ENCODE results near the gene NXPE3. TPM values are rescaled to one million over a fixed set of nuclear protein-coding genes. Genes with fewer than 3 reads are reported as not detected.

NXPE3 gene
- total RNA-seq, 1 donor from 2014 or later = 9.4 TPM

DNA sequence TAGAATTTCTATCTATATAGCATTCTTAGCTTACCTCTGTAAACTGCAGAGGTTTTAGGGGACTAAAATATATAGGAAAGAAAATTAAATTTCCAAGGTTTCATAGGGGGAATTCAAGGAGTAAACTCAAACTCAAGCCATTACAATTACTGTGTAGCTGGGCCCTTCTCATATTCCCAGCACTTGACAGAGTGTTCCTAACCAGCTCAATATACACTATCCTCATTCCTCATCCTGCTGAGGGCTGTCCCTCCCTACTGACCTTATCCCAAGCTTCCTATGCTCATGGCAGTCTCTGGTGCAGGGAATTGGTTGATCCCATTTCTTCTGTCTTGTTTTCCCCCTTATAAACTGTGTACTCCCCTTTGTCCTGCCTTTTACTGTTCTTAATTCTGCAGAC lies 33.9 kb downstream of the NXPE3 start:
- H3K27me3 ChIP-seq = no peaks in the 10 kb centered on the region
- Mint-ChIP-seq H3K4me1 (no peaks in the 10 kb centered on the region), H3K27ac (no peak overlapping the region)

DNA sequence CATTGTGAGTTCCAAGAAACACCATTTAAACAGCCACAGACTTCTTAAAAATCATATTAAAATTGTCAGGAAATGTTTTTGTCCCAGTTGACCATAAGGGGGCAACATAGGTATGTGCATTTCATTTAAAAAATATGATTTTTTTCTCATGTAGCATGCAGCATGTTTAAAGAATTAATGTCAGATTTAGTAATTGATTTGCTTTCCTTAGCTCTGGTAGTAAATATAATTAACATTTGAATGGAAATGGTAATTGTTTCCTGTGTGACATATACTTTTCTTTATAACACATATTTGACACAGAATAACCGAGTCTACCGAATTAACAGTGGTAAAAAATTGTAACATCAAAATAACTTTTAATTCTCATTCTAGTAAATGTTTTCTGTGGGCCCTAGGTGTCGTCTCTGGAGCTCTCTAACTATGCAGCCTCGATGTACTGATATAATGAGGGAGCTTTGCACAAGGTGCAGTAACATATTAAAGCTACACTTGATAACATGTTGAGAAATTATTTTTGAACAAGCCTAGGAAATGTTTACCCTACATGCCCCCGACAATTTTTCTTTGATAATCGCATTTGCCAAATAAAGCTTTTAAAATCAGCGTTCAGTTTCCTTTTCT lies 34.9 kb downstream of the NXPE3 start:
- Histone ChIP-seq H3K4me2 (no peak overlapping the region), H4K20me1 (ENCODE audit: low read depth) (no peaks in the 10 kb centered on the region), H3K27ac (no peak overlapping the region), H3K9ac (no peak overlapping the region), H2AFZ (replicated peaks) (no peak overlapping the region), H3K79me2 (ENCODE audit: low read depth) (no peaks in the 10 kb centered on the region), H3K4me3 (no peak overlapping the region), H3K36me3 (no peaks in the 10 kb centered on the region), H3K4me1 (peaks cover 7% of the 10 kb centered on the region), H3K27me3 (no peaks in the 10 kb centered on the region), H3F3A (ENCODE audit: low read depth) (no peaks in the 10 kb centered on the region), H3K9me3 (ENCODE audit: low read depth) (no peaks in the 10 kb centered on the region)
- Mint-ChIP-seq H3K9me3 (no peaks in the 10 kb centered on the region), H3K4me3 (no peak overlapping the region), H3K27ac (no peak overlapping the region), H3K27me3 (ENCODE audit: insufficient read depth, low read depth) (no peaks in the 10 kb centered on the region), H3K4me1 (no peaks in the 10 kb centered on the region), H3K36me3 (no peaks in the 10 kb centered on the region)
- DNase-seq (ENCODE audit: low spot score) = no peak
- TF ChIP-seq, protein P1, sequence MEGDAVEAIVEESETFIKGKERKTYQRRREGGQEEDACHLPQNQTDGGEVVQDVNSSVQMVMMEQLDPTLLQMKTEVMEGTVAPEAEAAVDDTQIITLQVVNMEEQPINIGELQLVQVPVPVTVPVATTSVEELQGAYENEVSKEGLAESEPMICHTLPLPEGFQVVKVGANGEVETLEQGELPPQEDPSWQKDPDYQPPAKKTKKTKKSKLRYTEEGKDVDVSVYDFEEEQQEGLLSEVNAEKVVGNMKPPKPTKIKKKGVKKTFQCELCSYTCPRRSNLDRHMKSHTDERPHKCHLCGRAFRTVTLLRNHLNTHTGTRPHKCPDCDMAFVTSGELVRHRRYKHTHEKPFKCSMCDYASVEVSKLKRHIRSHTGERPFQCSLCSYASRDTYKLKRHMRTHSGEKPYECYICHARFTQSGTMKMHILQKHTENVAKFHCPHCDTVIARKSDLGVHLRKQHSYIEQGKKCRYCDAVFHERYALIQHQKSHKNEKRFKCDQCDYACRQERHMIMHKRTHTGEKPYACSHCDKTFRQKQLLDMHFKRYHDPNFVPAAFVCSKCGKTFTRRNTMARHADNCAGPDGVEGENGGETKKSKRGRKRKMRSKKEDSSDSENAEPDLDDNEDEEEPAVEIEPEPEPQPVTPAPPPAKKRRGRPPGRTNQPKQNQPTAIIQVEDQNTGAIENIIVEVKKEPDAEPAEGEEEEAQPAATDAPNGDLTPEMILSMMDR (IDR thresholded peaks at IDR 0.05) = peak; percentile 65
- no peak for TF ChIP-seq EZH2 (IDR thresholded peaks at IDR 0.05)

More for the DNA sequence above, 33.9 kb downstream of the NXPE3 start:
- H3K4me2 ChIP-seq = no peak overlapping the region
- H3K4me3 ChIP-seq = no peak overlapping the region
- H3K9me3 Mint-ChIP-seq = no peaks in the 10 kb centered on the region
- H3K4me3 Mint-ChIP-seq = no peak overlapping the region
- no peak overlapping the region for H3K27ac ChIP-seq
- H3K36me3 Mint-ChIP-seq = no peaks in the 10 kb centered on the region
- no peaks in the 10 kb centered on the region for H3K27me3 Mint-ChIP-seq (ENCODE audit: insufficient read depth, low read depth)
- H3F3A ChIP-seq (ENCODE audit: low read depth) = no peaks in the 10 kb centered on the region
- H3K9ac ChIP-seq = no peak overlapping the region
- TF ChIP-seq EZH2phosphoT487 (IDR thresholded peaks at IDR 0.05) (no peak), EZH2 (IDR thresholded peaks at IDR 0.05) (no peak)
- TF ChIP-seq, protein P1 (IDR thresholded peaks at IDR 0.05) = no peak
- H4K20me1 ChIP-seq (ENCODE audit: low read depth) = no peaks in the 10 kb centered on the region
- DNase-seq (ENCODE audit: low spot score) = no peak
- no peaks in the 10 kb centered on the region for H3K79me2 ChIP-seq (ENCODE audit: low read depth)
- H3K36me3 ChIP-seq = no peaks in the 10 kb centered on the region
- no peaks in the 10 kb centered on the region for H3K9me3 ChIP-seq (ENCODE audit: low read depth)
- H2AFZ ChIP-seq (replicated peaks) = no peak overlapping the region
- H3K4me1 ChIP-seq = peaks cover 7% of the 10 kb centered on the region

DNA sequence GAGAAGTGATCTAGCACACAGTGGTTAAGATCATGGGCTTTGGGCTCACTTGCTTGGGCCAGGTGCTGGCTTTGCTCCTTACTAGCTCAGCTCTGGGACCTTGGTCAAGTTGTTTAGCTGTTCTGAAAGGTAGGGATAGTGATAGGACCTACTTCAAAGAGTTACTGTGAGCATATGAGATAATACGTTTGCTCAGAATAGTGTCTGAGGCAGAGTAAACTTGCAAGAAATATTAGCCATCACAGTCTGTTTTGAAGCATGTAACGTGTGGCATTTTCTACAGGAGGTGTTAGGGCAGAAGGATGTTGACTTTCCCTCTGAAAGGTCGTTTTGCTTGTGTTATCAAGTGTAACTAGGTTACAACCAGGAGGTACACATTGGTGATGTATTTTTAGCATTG lies 35.8 kb downstream of the NXPE3 start:
- H3K79me2 ChIP-seq (ENCODE audit: low read depth) = no peaks in the 10 kb centered on the region
- H3K36me3 Mint-ChIP-seq = peaks cover 3% of the 10 kb centered on the region
- no peak overlapping the region for H3K4me3 Mint-ChIP-seq
- H3K4me3 ChIP-seq = no peak overlapping the region
- H3F3A ChIP-seq (ENCODE audit: low read depth) = no peaks in the 10 kb centered on the region
- no peaks in the 10 kb centered on the region for H3K4me1 Mint-ChIP-seq
- H3K9me3 Mint-ChIP-seq = no peaks in the 10 kb centered on the region
- no peak overlapping the region for H3K27ac ChIP-seq
- DNase-seq (ENCODE audit: low spot score) = no peak
- H3K27ac Mint-ChIP-seq = peak overlapping the region; percentile 21
- no peaks in the 10 kb centered on the region for H3K9me3 ChIP-seq (ENCODE audit: low read depth)
- no peaks in the 10 kb centered on the region for H3K27me3 ChIP-seq
- no peaks in the 10 kb centered on the region for H4K20me1 ChIP-seq (ENCODE audit: low read depth)
- TF ChIP-seq, protein P1 (IDR thresholded peaks at IDR 0.05) = no peak
- TF ChIP-seq EZH2 (IDR thresholded peaks at IDR 0.05) (no peak), EZH2phosphoT487 (IDR thresholded peaks at IDR 0.05) (no peak)
- H2AFZ ChIP-seq (replicated peaks) = no peak overlapping the region
- peaks cover 1% of the 10 kb centered on the region for H3K4me1 ChIP-seq
- H3K27me3 Mint-ChIP-seq (ENCODE audit: insufficient read depth, low read depth) = no peaks in the 10 kb centered on the region
- H3K36me3 ChIP-seq = no peaks in the 10 kb centered on the region
- no peak overlapping the region for H3K4me2 ChIP-seq
- no peak overlapping the region for H3K9ac ChIP-seq

Data from neural progenitor cell (in vitro differentiated cells).